ENCODE measurements around the gene NMNAT2.

GRCh38 chr1:183219616-183220009 lies 198.6 kb downstream of the NMNAT2 start:
- TF ChIP-seq EZH2 (IDR thresholded peaks at IDR 0.05; ENCODE audit: borderline replicate concordance, insufficient read depth, low read length, poor library complexity, severe bottlenecking) = no peak
- TF ChIP-seq CTCF (IDR thresholded peaks at IDR 0.05; ENCODE audit: poor library complexity, severe bottlenecking) = no peak
